ENCODE measurements around the gene MRTFB.
A peak's percentile ranks its signal among the peaks of the same experiment; 100 is the strongest.

MRTFB gene

DNA sequence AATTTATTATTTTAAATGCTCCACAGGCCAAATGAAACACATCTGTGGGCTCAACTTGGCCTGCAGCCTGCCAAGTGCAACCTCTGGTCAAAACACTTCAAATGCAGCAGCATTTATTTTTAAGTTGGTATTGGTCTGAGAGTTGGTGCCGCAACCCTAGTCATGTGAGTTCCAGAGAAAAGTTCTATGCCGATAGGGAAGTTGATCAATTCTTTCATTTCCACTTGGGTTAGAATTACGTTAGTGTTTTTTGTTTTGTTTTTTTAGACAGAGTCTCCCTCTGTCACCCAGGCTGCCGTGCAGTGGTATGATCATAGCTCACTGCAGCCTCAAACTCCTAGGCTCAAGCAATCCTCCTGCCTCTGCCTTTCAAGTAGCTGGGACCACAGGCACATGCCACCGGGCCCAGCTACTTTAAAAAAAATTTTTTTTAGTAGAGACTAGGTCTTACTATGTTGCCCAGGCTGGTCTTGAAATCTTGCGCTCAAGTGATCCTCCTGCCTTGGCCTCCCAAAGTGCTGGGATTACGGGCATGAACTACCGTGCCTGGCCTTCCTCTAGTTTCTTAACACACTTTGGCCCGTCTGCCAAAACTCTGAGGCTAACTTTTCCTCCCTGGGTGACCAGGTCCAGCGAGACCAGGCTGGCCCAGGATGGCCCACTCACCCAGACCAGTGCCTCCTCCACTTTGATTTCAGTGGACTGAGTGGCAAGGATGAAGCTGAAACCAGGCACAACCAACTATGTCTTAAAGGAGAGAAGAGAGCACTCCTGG lies 221.1 kb downstream of the MRTFB start:
- peak; percentile 70 to 79 for DNase-seq

DNA sequence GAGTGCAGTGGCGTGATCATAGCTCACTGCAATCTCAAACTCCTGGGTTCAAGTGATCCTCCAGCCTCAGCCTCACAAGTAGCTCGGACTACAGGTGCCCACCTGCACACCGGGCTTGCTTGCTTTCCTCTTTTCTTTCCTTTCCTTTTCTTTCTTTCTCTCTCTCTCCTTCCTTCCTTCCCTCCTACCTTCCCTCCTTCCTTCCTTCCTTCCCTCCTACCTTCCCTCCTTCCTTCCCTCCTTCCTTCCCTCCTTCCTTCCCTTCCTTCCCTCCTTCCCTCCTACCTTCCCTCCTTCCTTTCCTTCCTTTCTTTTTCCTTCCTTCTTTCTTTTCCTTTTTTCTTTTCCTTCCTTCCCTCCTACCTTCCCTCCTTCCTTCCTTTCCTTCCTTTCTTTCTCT lies 225.5 kb downstream of the MRTFB start:
- no peak for DNase-seq

DNA sequence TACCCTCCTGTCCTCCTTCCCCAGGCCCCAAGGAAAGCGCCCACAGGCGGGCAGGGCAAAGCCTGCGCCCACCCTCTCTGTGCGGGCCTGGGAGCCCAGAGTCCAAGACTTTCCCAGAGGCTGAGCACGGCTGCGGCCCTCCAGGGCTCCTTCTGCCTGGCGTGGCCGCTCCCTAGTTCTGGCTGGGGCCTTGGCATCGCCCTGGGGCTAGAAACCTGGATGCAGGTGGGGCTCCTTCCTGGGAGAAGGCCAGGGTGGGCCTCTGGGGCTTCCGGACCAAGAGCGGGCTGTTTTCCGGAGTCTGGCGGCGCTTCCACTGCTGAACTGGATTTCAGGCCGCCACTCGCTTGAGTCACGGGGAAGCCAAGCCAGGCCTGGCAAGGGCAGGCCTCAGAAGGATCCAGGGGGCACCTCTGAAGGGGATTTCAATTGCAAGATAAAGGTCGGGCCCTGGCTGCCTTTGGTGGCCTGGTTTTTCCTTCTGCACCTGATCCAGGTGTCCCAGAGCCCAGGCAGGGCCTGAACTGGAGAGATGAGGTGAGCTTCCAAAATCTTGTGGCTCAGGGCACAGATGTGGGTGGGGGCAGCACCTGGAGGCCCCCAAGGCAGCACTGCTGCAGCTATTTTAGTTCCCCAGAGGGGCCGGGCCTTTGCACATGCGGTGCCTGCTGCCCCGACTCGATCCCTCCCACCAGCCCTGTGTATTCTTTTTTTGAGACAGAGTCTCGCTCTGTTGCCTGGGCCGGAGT lies 227.4 kb downstream of the MRTFB start:
- DNase-seq: no peak

DNA sequence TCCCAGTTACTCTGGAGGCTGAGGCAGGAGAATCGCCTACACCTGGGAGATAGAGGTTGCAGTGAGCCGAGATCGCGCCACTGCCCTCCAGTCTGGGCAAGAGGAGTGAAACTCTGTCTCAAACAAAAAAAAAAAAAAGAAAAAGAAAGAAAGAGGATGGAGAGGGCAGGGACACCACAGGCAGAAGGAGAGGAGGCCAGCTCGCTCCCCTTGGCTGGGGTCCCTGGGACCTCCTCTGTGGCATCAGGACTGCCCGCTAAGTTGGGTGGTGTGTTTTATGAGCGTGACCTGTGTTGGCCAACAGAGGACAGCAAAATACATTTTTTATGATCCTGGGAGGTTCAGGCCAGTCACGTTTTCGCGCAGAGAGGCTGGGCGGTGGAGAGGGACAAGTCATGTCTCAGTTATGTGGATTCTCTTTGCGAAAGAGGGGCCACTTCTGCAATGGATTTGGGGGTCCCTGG lies 229.6 kb downstream of the MRTFB start:
- peak; percentile 47 to 59 for DNase-seq

DNA sequence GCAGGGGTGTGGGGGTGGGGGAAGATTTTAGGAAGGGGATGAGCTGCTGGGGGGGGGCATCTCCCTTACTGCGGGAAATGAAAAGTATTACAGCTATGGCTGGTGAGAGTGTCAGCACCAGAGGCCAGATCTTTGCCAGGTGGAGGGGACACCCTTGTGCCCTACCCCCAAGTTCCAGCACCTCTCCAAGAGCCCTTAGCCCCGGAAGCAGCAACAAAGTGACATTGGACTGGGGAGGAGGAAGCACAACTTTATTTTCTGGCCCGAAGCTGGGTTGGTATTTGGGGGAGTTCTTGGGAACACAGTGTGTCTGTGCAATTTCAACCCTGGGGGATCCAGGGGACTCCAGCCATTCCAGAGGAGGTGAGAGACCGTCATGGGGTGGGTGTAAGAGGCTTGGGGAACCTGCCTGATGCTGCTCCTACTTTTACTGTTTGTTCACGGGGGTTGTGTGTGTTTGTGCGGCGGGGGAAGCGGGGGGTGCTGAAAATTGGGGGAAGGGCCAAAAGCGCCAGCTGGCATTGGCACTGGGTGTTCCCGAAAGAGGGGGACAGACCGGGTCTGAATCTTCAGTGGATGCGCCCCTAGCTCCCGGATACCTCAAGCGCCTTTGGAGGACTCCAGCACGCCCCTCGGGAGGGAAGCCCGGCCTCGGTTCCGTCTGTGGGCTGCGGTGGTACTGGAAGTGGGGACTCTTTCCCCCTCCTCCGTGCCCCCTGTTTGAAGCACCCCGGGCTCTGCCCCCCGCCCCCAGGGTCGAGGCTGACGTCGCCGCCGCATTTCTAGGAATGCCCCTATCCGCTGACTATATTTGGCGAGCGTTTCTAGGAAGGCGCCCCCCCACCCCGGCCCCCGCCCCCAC lies 230.3 kb downstream of the MRTFB start:
- DNase-seq: no peak

DNA sequence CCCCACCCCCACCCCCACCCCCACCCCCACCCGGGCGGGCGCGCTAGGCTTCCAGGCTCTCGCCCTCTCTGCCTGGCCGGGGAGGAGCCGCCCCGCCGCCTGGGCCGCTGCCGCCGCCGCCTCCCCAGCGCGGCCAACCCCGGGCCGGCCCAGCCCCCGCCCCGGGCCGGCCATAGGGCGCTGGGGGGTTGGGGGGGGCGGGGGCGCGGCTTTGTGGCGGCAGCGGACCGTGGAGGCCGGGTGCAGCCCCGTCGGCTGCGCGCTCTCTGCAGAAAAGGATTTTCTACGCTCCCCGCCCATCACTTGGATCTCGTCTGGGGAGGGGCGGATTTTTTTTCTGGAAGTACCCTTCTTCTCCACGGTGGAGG lies 230.9 kb downstream of the MRTFB start:
- peak in 1 of 2 donors; percentile 32 for DNase-seq

DNA sequence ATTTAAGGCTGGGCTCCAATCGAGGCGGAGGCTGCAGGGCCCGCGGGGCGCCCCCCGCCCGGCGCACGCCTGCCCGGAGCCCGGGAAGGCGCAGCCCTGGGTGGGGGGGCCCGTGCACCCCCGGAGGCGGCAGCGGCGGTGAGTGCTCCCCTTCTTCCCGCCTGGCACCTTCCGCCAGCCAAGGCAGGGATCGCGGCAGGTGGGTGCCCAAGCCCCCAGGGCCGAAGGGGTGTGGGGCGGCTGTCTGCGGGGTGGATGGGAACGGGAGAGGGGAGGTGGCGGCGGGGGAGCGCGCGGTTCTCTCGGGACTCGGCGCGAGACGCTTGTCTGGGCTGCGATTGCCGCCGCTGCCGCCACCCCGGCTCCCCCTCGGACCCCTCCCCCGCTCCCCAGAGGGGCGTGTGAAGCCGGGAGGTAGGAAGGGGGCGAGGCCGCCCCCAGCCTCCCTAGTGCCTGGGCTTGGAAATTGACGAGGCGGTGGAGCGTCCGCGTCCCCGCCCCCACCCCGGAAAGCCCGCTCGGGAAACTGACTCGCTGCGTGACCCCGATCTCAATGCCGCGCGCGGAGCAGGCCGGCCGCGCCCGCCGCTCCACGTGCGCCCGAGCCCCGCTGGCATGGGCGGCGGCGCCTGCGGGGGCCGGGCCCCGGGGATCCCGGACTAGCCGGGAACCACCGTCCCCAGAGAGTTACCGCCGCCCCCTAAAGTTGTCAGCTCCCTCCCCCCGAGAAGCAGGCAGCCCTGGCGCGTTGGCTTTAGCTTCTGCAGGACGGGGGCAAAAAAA lies 231.5 kb downstream of the MRTFB start:
- DNase-seq: no peak

DNA sequence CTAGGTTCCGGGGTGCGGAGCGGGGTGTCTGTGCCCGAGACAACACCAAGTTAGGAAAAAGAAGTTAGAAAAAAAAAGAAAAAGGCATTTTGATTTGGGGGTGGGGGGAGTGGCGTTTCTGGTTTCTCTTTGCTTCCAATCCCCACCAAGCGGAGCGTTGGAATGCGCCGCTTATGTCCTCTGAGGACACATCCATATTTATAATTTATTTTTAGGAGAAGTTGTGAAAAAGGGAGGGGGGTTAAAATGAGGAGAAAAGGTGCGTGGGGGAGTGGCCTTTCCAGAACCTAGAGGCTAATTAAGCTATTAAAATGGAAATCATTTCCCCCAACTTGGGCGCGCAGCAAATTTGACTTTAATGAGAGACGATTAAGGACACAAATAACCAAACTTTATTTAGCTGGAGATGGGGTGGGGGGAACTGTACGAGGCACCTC lies 232.1 kb downstream of the MRTFB start:
- no peak for DNase-seq

DNA sequence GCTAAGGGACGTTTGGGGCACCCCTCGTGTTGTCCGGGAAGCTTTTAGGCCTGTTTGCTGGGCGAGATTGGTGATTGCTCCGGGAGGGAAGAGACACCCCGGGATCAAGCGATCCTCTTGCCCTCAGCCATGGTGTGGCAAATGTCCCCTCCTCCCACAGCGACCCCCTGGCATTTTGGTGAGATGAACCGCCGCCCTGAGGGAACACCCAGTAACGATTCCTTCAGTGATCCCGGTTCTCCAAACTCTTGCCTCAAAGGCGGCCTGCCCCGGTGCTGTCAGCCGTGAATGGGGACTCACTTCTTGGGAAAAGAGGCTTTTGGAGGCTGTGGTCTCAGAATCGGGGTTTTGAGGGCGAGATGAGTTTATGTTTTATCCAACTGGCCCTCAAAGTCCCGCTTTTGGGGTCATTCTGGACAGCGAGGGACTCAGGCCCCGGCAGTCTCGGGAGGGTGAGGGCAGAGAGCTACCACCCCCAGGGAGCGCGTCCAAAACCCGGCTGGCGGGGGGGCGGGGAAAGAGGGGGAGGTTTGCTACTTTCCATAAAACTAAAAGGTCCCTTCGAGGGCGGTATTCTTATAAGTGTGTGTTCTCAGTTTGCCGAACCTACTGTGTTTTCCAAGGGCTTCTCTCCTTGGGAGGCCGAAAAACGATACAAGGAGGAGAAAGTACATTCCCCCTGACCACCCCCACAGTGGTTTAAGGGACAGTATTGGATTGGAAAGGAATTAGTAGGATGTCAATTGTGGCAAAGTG lies 232.7 kb downstream of the MRTFB start:
- DNase-seq: no peak

DNA sequence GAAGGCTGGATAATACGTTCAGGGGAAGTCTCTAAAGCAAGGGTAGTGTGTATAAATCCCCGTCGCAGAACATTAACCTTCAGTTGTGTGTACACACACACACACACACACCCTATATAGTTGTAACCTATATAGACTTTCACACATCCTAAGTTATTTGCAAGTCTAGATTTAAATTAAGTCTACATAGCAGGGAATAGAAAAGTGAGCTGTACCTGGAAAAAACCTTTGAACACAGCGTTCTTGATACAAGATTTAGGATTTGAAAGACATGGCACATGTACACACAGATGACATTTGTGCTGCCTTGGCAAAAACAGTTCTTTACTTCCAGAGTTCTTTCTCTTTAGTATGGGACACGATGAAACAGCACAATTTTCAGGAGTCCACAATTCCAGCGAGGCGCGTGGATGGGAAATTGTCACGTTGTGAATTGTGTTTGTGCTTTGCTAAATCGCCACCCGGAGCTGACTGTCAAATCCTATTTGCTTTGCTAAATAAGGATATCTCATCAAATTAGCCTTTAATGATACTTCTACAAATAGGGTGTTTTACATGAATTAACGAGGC lies 233.9 kb downstream of the MRTFB start:
- DNase-seq: no peak

DNA sequence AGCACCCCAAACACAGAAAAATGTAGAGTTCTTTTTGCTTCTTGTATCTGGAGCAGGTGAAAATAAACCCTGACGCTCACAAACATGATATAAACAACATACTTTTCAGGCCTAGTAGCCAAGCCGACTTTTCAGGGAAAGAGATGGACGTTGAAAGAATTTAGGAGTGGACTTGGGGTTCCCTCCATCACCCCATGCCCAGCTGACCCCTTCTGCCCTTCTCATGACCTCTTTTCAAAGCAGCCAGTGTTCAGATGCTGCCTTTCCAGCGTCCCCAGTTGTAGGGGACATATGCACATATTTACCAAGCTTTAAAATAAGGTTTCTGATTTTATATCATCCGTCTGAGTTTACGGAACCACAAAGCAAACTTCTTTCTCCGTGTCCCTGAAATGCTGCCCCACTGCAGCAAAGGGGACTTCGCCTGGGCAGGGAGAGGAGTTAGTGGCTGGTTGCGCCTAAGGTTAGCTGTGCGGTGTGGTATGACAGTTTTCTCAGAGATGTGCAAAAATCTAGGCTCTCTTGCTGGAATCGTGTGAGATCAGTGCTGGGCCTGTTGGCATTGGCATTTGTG lies 235.5 kb downstream of the MRTFB start:
- DNase-seq: no peak

DNA sequence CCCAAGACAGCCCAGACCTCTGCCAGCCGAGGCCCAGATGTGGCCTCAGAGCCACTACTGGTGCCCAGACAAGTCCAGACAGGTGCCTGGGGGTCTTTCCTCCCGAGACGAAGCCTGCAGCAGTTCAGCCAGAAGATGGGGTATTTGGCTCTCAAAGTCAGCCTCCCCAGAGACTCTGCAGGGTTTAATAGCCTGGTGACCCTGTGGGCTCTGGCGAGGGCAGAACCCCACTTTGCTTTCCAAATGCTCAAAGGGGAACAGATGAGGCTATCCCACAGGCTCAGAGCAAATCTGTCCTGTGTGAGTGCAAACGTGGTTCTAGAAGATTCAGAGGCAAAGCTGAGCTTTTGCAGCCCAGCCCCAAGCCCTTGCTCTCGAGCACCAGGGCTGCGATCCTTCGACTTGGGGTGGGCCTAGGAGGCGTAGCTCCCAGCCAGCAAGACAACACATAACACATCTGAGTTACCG lies 236.0 kb downstream of the MRTFB start:
- DNase-seq: no peak

DNA sequence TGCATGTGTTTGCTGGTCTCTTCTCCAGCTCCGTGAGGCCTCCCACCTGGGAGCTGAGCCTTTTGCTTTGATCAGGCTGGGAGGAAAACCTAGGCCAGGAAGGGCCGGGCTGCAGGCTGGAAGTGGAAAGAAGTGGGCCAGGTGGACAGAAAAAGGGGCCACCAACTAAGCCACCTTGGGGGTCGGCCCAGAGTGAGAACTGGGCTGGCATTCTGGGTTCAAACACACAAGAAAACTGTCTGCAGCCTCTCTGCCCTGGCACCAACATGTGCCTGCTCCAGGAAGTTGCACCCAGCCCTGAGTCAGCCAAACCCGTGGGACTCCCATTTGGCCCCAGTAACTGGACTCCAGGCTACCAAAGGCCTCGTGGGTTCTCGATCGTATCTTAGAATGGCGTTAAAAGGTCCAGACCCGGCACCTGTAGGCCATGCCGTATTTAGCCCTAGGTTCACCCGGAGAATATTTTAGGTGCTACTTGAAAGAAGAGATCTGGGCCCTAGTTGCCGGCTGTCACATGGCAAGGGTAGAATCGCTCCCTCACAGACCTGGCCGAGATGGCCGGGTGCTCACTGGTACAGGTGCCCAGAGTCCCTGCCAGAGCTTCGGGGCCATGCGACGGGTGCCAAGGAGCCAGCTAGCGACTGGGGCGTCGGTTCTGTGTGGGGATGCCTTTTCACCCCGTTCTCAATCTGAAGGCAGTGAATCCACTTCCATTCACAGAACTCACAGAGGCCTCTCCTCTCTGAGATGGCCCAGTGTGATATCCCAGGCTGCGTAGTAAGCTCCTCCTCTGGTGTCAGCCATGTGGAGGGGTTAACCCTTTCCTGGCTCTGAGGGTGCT lies 236.6 kb downstream of the MRTFB start:
- DNase-seq: no peak

DNA sequence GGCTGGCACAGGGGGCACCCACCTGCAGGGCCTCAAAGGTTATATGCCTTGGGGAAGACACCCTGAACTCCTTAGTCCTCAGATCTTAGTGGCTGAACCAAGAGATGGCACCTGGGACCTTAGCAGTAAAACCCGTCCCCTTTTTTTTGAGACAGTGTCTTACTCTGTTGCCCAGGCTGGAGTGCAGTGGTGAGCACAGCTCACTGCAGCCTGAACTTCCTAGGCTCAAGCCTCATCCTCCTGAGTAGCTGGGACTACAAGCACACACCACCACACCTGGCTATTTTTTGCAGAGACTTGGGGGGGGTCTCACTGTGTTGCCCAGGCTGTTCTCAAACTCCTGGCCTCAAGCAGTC lies 237.2 kb downstream of the MRTFB start:
- no peak for DNase-seq

DNA sequence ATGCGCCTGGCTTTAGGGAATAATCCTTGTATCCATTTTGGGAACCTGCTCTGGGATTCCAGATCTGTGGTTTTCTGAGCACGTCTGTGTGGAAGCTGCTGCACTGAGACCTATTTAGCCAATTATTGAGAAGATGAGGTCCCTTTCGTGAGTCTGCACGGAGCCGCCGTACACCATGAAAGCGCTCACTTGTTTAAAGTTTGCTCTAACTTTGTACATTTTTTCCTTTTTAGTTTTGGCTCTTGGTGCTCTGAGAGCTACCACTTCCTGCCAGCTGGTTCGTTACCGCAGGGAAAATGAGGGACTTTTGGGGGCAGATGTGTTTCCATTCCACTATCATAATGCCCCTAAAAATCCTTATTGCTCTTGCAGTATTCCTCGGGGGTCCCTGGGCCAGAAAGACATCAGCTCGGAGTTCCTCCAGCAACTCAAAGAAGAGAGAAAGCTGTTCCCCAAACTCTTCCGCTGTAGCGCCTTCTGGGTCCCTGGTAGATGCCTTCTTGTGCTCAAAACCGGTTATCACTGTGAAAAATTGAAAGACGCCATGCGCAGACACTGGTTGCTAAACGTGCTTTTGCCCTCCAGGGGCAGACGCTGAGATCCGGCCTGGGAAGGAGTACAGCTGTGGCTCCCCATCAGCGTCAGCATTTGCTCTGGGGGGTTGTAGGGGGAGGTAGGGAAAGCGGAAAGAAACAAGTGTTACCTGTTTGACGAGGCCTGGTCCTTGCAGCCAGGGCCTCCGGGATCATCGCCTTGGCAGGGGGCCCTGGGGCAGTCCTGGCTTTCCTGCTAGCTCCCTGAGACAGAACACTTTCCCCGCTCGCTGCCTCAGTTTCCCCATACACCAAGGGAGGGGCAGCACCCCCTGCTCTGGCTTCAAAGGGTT lies 238.1 kb downstream of the MRTFB start:
- DNase-seq: no peak

DNA sequence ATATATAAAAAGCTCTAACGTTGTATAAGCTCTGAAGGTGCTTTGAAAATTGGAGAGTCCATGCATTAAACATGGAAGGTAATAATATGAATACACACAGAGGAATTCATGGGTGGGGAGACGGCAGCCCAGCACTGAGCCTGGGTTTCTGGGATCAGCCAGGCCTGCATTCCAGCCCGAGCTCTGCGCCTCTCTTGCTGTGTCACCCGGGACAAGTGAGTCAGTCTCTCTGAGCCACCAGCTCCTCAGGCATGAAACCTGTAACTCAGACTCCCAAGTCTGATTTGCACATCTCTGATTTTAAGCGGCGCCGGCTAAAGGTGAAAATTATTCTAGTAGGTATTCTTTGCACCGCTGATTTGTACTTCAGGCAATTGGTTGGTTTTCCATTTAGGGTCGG lies 238.8 kb downstream of the MRTFB start:
- no peak for DNase-seq

DNA sequence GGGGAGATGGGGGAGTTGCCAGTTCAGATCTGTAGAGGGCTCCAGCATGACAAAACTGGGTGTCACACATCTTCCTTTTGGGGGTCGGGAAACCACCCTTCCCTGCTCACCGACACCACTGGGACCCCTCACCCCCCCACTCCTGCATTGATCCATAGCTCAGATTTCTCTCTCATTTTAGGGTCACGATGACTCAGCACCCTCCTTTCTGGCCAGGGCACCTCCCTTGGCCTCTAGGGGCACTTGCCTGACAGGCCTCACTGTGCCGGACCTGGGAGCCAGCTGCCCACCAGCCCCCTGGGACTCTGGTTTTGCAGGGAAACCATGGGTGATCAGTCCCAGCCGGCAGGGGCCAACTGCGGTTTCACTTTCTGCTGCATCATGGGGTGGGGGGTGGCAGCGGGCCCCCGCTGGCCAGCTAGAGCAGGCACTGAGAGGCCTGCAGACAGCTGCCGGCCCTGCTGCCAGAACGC lies 239.4 kb downstream of the MRTFB start:
- no peak for DNase-seq

DNA sequence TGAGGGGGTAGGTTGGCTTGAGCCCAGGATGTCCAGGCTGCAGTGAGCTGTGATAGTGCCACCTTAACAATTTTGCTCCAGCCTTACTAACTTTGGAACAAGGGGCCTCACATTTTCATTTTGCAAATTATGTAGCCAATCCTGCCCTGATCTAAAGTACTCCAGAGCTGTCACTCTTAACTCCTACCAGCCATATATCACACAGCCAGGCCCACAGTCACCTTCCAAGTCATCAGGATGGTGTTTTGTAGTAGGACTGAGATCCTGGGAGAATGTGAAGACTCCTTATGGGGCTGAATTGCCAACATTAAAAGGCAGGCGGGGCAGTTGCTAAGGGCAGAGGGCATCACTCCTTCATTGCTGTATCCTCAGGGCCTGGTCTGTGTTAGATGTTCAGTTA lies 243.0 kb downstream of the MRTFB start:
- DNase-seq: no peak

Measured in inflammatory macrophage (primary cell).